HG03432 (cell line): ENCODE data around the gene SLC27A4.

ENCODE experiments used
- ATAC-seq: cut with Tn5 transposase; IDR thresholded peaks from one replicate; pipeline ENCODE4 v1.9.1; 2021; ENCODE audit warnings: mild to moderate bottlenecking, moderate library complexity; ENCODE audit not compliant: unreplicated experiment

Gene SLC27A4

DNA sequence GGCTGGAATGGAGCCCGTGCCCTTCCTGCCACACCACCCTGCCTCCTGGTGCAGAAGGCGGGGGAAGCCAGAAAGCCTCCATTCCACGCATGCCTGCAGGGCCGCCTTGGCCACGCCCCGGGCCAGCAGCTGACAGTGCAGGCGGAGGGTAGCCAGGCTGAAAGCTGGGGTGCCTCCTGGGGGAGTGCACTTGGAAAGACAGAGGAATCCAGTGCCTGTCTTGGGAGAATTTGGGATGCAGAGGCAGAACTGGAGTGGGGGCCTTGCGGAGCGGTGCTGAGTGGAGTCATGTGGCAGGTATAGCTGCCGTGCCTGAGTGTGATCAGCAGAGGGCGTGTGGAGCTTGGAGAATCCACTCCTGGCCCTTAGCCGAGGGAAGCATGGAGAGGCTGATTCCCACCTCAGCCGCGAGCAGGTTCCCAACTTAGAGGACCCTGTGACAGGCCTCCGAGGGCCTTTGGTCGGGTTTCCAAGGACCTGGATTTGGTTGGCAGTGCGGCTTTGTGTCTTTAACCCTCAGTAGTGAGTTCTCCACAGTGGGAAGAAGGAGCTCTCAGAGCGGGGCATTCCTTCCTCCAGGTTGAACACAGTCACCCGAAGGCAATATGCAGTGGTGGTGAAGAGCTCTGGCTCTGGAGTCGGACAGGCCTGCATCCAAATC, 21.8 kb downstream of the SLC27A4 start:
- peak; percentile 67 for ATAC-seq

- no peak for ATAC-seq
Measured at GRCh38 chr9:128362774-128363173, 22.4 kb downstream of the SLC27A4 start.

DNA sequence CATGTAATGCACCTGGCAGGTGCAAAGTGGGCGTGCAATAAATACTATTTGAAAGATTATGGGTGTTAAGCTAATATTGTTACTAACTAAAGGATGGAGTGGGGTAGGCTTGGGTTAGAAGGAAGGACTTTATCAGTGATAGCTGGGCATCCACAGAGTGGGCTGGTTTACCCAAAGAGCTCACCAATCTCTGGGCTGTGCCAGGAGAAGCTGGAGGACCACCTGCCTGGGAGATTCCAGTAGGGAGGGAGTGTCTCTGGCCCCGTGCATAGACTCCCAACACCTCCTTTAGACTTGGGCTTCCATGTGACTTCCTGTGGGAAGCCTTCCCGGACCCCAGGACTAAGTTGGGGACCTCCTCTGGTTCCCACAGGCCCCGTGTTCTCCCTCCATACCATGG, 25.2 kb downstream of the SLC27A4 start:
- ATAC-seq, result no peak

DNA sequence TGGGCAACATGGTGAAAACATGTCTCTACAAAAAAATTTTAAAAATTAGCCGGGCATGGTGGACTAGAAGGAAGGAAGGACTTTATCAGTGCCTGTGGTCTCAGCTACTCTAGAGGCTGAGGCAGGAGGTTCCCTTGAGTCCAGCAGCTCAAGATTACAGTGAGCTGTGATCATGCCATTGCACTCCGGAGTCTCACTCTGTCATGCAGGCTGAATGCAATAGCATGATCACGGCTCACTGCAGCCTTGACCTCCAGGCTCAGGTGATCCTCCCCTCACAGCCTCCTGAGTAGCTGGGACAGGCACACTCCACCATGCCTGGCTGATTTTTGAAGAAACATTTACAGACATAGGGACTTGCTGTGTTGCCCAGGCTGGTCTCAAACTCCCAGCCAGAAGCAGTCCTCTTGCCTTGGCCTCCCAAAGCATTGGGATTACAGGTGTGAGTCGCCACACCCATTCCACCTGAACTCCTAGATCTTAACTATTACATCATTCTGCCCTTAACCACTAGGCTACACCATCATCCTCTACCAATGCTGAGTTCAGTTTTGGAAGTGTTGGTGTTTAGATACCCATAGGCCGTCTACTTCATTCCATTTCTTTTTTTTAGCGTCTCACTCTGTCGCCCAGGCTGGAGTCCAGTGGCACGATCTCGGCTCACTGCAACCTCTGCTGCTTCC, 28.8 kb downstream of the SLC27A4 start:
- ATAC-seq, result no peak

- no peak for ATAC-seq
Measured at GRCh38 chr9:128370367-128370751, 30.0 kb downstream of the SLC27A4 start.

- ATAC-seq, result peak; percentile 91
Measured at GRCh38 chr9:128370752-128371629, 30.7 kb downstream of the SLC27A4 start, which contains the start of gene URM1. Gene URM1, plus strand, starts transcription at chr9:128371374. Its CDS starts 7 bp downstream, at chr9:128371381.

- no peak for ATAC-seq
Measured at GRCh38 chr9:128371630-128372117, 31.3 kb downstream of the SLC27A4 start.

DNA sequence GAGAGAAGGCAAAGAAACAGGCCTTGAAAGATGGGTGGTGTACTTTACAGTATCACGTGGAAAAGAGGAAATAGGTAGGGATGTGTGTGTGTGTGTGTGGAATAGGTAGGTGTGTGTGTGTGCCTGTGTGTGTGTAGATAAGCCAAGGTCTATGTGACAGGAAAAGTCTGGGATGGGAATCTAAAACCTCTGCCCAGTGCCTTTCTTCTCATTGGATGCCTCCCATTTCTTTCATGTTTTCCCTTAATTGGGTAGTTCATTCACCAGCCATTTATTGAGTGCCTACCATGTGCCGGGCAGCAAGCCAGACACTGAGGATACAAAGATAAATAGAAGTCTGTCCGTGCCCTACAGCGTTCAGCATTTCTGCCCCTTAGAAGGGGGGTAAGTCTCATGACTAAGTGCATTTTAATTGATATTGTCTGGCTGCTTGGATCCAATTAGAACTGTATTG, 31.9 kb downstream of the SLC27A4 start:
- ATAC-seq, result no peak

- no peak for ATAC-seq
Measured at GRCh38 chr9:128372784-128373183, 32.5 kb downstream of the SLC27A4 start.

GRCh38 chr9:128374221-128374675, 33.9 kb downstream of the SLC27A4 start:
- no peak for ATAC-seq

DNA sequence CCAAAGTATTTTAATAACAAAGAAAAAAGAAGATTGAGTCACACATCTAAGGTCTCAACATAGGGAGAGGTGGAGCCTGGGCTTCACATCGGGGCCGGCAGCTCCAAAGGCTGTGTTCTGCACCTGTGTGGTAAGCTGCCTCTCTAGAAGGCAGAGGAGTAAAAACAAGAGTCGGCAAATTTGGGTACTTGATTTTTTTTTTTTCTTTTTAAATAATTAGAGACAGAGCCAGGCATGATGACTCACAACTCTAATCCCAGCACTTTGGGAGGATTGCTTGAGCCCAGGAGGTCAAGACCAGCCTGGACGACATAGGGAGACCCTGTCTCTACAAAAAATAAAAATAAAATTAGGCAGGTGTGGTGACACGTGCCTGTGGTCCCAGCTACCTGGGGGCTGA, 35.5 kb downstream of the SLC27A4 start:
- no peak for ATAC-seq

DNA sequence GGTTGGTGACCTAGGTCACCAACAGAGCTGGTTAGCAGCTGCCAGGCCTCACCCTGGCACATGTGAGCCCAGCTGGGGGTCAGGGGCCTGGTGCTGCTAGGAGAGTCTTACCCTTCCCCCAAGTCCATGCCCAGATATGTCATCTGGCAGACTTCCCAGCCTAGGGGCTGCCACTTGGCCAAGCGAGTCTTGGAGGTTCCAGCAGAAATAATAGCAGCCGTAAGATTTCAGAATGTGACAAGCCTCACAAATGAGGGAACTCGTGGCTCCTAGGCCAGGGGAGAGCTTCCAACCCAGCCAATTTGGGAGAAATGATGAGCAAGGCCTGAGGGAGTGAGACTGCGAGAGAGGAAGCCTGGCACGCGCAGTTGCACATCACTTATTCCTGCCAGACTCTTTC, 41.9 kb downstream of the SLC27A4 start:
- ATAC-seq, result no peak

DNA sequence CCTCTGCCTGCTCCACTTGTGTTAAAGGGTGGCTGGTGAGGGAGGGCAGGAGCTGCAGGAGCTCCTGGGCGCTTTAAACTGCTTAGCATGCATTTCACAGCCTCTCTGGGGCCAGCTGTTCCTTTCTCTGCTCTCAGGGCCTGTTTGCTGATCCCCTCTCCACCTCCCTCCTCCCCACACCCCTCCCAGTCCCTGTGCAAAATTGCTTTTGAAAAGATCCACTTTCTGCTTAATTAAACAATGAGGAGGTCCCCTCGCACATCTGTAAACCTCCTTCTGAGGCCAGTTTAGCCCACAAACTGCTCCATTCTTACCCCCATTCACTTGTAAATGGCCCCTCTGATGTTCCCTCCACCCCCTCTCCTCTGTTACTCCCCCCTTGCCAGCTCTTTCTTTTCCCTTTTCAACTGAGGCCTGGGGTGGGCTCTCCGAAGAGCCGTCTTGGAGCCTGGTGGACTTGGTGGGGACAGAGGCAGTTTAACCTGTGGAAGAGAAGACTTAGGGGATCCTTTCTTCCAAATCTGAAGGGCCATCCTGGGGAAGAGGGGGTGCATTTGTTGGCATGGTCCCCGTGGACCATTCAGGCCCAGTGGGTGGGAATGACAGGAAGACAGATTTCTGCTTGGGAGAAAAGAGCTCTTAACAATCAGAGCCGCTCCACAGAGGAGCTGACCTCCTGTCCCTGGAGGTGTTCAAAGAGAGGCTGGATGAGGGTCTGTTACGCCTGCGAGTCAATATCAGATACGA, 42.9 kb downstream of the SLC27A4 start:
- ATAC-seq, result no peak

- no peak for ATAC-seq
Measured at GRCh38 chr9:128383791-128384190, 43.5 kb downstream of the SLC27A4 start.

DNA sequence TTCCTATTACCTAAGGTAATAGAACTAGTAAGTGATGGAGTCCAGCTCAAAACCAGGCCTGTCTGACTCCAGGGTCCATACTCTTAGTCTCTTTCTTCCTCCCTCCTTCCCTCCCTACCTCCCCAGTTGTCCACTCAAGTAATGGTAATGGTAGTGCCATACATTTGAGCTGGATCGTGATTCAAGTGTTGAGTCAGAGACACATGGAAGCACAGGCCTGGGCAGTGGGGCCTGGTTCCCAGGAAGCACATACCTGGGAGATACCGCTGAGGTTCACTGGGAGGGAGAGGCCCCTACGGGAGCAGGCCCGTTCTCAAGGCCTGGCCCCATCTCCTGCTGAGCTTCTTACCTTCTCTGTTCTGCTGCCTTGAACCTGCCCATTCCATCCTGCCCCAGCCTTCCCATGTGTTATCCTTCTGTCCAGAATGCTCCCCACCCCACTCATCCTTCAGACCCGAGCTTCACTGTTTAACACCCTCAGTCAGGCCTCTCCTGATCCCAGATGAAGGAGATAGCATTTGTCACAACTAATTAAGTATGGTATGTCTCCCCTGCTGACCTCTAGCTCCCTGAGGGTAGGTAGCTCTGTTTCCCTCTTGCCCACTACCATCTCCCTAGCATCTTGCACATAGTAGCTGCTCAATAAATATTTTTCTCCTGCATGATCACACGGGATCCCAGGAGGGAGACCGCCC, 44.6 kb downstream of the SLC27A4 start:
- no peak for ATAC-seq

GRCh38 chr9:128385496-128386460, 45.5 kb downstream of the SLC27A4 start:
- ATAC-seq, result no peak

DNA sequence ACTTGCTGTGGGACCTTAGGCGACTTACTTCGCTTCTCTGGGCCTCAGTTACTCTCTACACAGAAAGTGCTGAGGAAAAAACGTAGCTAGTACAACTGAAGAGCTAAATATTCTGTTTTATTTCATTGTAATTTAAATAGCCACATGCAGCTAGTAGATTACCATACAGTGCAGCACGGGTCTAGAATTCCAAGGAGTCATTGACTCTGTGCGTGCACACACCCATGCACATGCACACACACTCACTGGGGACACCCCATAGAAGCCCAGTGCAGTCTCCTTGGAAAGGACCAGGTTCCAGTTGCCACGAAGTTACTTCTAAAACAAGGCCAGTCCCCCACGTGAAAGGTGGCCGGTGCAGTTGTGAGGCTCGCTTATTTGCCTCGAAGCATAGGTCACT, 47.8 kb downstream of the SLC27A4 start:
- ATAC-seq, result no peak

- no peak for ATAC-seq
Measured at GRCh38 chr9:128389395-128390149, 49.2 kb downstream of the SLC27A4 start.
